ENCODE data around the gene BSPRY. TPM values are rescaled to one million over a fixed set of nuclear protein-coding genes. Genes with fewer than 3 reads are reported as not detected.

Gene BSPRY
- total RNA-seq, 1 experiment from 2014 or later: 0.13 TPM

GRCh38 chr9:113389451-113389850, 40.1 kb downstream of the BSPRY start:
- in situ Hi-C loops (cut with HindIII; ENCODE audit: low pct_unique_long_range_greater_than_20kb, low sequenced_read_pairs): no loop called here
- ChIA-PET CTCF (no interaction called here), POLR2A (no interaction called here)
- intact Hi-C loops (cut with micrococcal nuclease; ENCODE audit: unreplicated experiment): no loop called here
- no peak for TF ChIP-seq REST (IDR thresholded peaks at IDR 0.05; ENCODE audit: insufficient read depth in 1 of 2, low read depth in 2 of 2, low read length in 1 of 2)
- TF ChIP-seq TCF7L2 (IDR thresholded peaks at IDR 0.05; ENCODE audit: low read depth, low read length): no peak
- no peak for TF ChIP-seq SIN3A (IDR thresholded peaks at IDR 0.05; ENCODE audit: borderline replicate concordance, insufficient read depth, low read depth, low read length)
- no peak for TF ChIP-seq CTCF (IDR thresholded peaks at IDR 0.05)
- TF ChIP-seq POLR2AphosphoS5 (IDR thresholded peaks at IDR 0.05; ENCODE audit: low read depth, low read length): no peak
- Histone ChIP-seq H3K27ac (ENCODE audit: low read length) (no peak overlapping the region), H3K4me3 (ENCODE audit: low read depth in 2 of 2, low read length in 2 of 2) (no peak overlapping the region), H3K27me3 (ENCODE audit: control insufficient read depth, insufficient read depth, low read length) (no peaks in the 10 kb centered on the region), H3K36me3 (ENCODE audit: control insufficient read depth, insufficient read depth, low read length) (no peaks in the 10 kb centered on the region), H3K4me1 (ENCODE audit: control insufficient read depth, insufficient read depth, low read length) (no peaks in the 10 kb centered on the region), H3K9me3 (ENCODE audit: control insufficient read depth, insufficient read depth, low read depth, low read length) (no peaks in the 10 kb centered on the region)
- ATAC-seq (no peak), DNase-seq (ENCODE audit: low read depth, low spot score) (no peak)
- BruUV-seq (replicated peaks): no TSS peak

GRCh38 chr9:113390192-113390960, 41.0 kb downstream of the BSPRY start:
- in situ Hi-C loops (cut with HindIII; ENCODE audit: low pct_unique_long_range_greater_than_20kb, low sequenced_read_pairs) (no loop called here), intact Hi-C loops (cut with micrococcal nuclease; ENCODE audit: unreplicated experiment) (no loop called here)
- ATAC-seq (no peak), DNase-seq (ENCODE audit: low read depth, low spot score) (no peak)
- Histone ChIP-seq H3K4me3 (ENCODE audit: low read depth in 2 of 2, low read length in 2 of 2) (no peak overlapping the region), H3K36me3 (ENCODE audit: control insufficient read depth, insufficient read depth, low read length) (no peaks in the 10 kb centered on the region), H3K9me3 (ENCODE audit: control insufficient read depth, insufficient read depth, low read depth, low read length) (no peaks in the 10 kb centered on the region), H3K4me1 (ENCODE audit: control insufficient read depth, insufficient read depth, low read length) (no peaks in the 10 kb centered on the region), H3K27ac (ENCODE audit: low read length) (no peak overlapping the region), H3K27me3 (ENCODE audit: control insufficient read depth, insufficient read depth, low read length) (no peaks in the 10 kb centered on the region)
- TF ChIP-seq TCF7L2 (IDR thresholded peaks at IDR 0.05; ENCODE audit: low read depth, low read length): no peak
- no peak for TF ChIP-seq CTCF (IDR thresholded peaks at IDR 0.05)
- TF ChIP-seq POLR2AphosphoS5 (IDR thresholded peaks at IDR 0.05; ENCODE audit: low read depth, low read length): no peak
- no peak for TF ChIP-seq SIN3A (IDR thresholded peaks at IDR 0.05; ENCODE audit: borderline replicate concordance, insufficient read depth, low read depth, low read length)
- no peak for TF ChIP-seq REST (IDR thresholded peaks at IDR 0.05; ENCODE audit: insufficient read depth in 1 of 2, low read depth in 2 of 2, low read length in 1 of 2)
- POLR2A ChIA-PET: no interaction called here
- no TSS peak for BruUV-seq (replicated peaks)
- CTCF ChIA-PET: no interaction called here
